Measurements from ENCODE around the gene ATG3.

GRCh38 chr3:112514527-112515128, 47.1 kb downstream of the ATG3 start:
- TF ChIP-seq POLR2AphosphoS5 (IDR thresholded peaks at IDR 0.05; ENCODE audit: low read depth, low read length) (no peak), CTCF (IDR thresholded peaks at IDR 0.05) (no peak), REST (IDR thresholded peaks at IDR 0.05; ENCODE audit: insufficient read depth in 1 of 2, low read depth in 2 of 2, low read length in 1 of 2) (no peak), SIN3A (IDR thresholded peaks at IDR 0.05; ENCODE audit: borderline replicate concordance, insufficient read depth, low read depth, low read length) (no peak), TCF7L2 (IDR thresholded peaks at IDR 0.05; ENCODE audit: low read depth, low read length) (no peak)
